ENCODE data around the gene B4GALNT4. TPM values are rescaled to one million over a fixed set of nuclear protein-coding genes. Genes with fewer than 3 reads are reported as not detected.

B4GALNT4 gene
- total and polyA plus RNA-seq, 2 of the 4 experiments (the other 2 are of a cell fraction): 5.2 to 38.6 TPM

DNA sequence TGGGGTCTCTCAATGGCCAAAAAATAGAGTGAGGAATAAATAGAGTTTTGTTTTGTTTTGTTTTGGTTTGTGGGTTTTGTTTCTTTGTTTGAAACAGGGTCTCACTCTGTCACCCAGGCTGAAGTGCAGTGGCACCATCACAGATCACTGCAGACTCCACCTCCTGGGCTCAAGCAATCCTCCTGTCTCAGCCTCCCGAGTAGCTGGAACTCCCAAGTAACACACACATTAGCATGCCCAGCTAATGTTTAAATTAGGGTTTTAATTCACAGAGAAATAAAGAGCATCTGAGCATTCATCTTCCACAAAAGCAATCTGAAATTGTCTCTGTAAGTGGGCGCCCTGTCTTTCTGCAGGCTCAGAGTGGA is 39.4 kb upstream of the B4GALNT4 start:
- no TSS peak for BruUV-seq (replicated peaks)

More for the DNA sequence above, 39.4 kb upstream of the B4GALNT4 start:
- in situ Hi-C loops (cut with MboI; ENCODE audit: low sequenced_read_pairs): no loop called here
- CTCF ChIA-PET: no interaction called here
- H3K9ac ChIP-seq (ENCODE audit: low read depth, low read length): no peak overlapping the region
- H3K14ac ChIP-seq (replicated peaks; ENCODE audit: low read depth, low read length): no peak overlapping the region
- dilution Hi-C loops (cut with HindIII; ENCODE audit: low sequenced_read_pairs, unreplicated experiment): no loop called here
- H2AK5ac ChIP-seq (ENCODE audit: low read depth, low read length): no peak overlapping the region
- H3K4ac ChIP-seq (ENCODE audit: low read depth, low read length): no peak overlapping the region
- H4K8ac ChIP-seq (ENCODE audit: low read depth in 2 of 2, low read length in 2 of 2): no peak overlapping the region
- H3K18ac ChIP-seq (ENCODE audit: low read depth, low read length): no peak overlapping the region
- DNase-seq: no peak
- H2AK9ac ChIP-seq (replicated peaks; ENCODE audit: low read depth, low read length, poor library complexity): no peak overlapping the region
- no peak overlapping the region for H4K91ac ChIP-seq (ENCODE audit: insufficient read depth, low read depth, low read length)
- no peaks in the 10 kb centered on the region for H3K27me3 ChIP-seq (ENCODE audit: control insufficient read depth, insufficient read depth, low read length)
- H2AFZ ChIP-seq (replicated peaks; ENCODE audit: low read length, poor library complexity): no peak overlapping the region
- peaks cover 7% of the 10 kb centered on the region for H3K4me1 ChIP-seq (ENCODE audit: control insufficient read depth, insufficient read depth, low read length)
- TF ChIP-seq RFX5 (IDR thresholded peaks at IDR 0.05; ENCODE audit: low read depth, low read length): no peak
- TF ChIP-seq CEBPB (IDR thresholded peaks at IDR 0.05; ENCODE audit: low read depth, low read length): no peak
- H2BK15ac ChIP-seq (ENCODE audit: low read depth, low read length): no peak overlapping the region
- intact Hi-C loops (cut with micrococcal nuclease): no loop called here
- no peak overlapping the region for H3K27ac ChIP-seq (ENCODE audit: insufficient read depth, low read length)
- no peaks in the 10 kb centered on the region for H3K36me3 ChIP-seq (ENCODE audit: control insufficient read depth, insufficient read depth, low read length)
- H3K23ac ChIP-seq (ENCODE audit: low read depth, low read length): no peak overlapping the region
- H3K4me2 ChIP-seq (ENCODE audit: low read depth, low read length): no peak overlapping the region
- H3K9me3 ChIP-seq (ENCODE audit: control insufficient read depth, insufficient read depth, low read length): no peaks in the 10 kb centered on the region
- H3K9me1 ChIP-seq (ENCODE audit: insufficient read depth, low read length): no peaks in the 10 kb centered on the region
- no peak overlapping the region for H2BK20ac ChIP-seq (ENCODE audit: low read depth, low read length)
- H3K79me1 ChIP-seq (ENCODE audit: low read depth in 1 of 2, low read length in 2 of 2): no peaks in the 10 kb centered on the region
- no peaks in the 10 kb centered on the region for H4K20me1 ChIP-seq (ENCODE audit: insufficient read depth, low read length)
- no peak overlapping the region for H2BK120ac ChIP-seq (ENCODE audit: low read depth, low read length)
- POLR2A ChIA-PET (ENCODE audit: unreplicated experiment): no interaction called here
- H2BK5ac ChIP-seq (ENCODE audit: low read depth, low read length, poor library complexity, severe bottlenecking): no peak overlapping the region
- H4K5ac ChIP-seq (ENCODE audit: low read depth, low read length): no peak overlapping the region
- ATAC-seq (ENCODE audit: low read depth): no peak
- no peak overlapping the region for H3K56ac ChIP-seq (ENCODE audit: extremely low read depth, insufficient read depth, low read length)
- 100% methylated on average over 1 of the region's 2 CpGs; no CpG with 5 or more reads in 1 of the 2 experiments for WGBS, 2 experiments (ENCODE audit: extremely low coverage in 2 of 2, insufficient read length in 1 of 2)
- no peak overlapping the region for H3K4me3 ChIP-seq (ENCODE audit: insufficient read depth, low read depth, low read length)
